Measurements from ENCODE around the gene PYY. TPM values are rescaled to one million over a fixed set of nuclear protein-coding genes. Genes with fewer than 3 reads are reported as not detected.

PYY gene
- total RNA-seq, 3 donors from 2014 or later, result 22.0 to 141 (median 55.4) TPM

DNA sequence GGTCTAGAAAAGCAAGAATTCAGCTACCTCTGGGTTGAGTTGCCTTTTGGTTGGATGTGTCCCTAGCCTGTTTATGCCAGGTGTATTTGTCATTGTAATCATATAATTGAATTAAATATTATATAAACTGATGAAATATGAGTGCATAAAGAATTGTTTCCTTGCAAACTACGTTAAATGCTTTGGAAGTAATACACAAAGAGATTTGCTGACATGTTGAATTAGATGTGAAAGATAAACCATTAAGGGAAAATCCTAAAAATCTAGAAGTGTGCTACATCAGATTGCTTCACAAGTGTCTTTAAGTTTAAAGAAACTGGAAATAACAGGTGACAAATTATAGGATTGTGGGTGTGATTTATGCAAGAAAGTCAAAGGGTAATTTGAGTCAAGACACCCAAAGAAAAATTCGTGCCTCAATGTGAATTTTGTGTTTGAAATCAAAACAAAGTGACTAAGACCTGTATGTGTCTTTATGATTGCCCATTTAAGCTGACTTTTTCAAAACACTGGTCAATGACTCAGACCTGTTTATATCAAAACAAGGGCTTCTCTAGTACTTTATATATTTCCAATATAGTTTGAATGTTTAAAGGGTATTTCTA is 5.1 kb upstream of the PYY start:
- intact Hi-C loops (cut with DNase I, micrococcal nuclease), result no loop called here
- no peaks in the 10 kb centered on the region for H3K36me3 ChIP-seq (ENCODE audit: low read depth)
- ATAC-seq (no peak), DNase-seq (no peak)
- TF ChIP-seq, protein P1, sequence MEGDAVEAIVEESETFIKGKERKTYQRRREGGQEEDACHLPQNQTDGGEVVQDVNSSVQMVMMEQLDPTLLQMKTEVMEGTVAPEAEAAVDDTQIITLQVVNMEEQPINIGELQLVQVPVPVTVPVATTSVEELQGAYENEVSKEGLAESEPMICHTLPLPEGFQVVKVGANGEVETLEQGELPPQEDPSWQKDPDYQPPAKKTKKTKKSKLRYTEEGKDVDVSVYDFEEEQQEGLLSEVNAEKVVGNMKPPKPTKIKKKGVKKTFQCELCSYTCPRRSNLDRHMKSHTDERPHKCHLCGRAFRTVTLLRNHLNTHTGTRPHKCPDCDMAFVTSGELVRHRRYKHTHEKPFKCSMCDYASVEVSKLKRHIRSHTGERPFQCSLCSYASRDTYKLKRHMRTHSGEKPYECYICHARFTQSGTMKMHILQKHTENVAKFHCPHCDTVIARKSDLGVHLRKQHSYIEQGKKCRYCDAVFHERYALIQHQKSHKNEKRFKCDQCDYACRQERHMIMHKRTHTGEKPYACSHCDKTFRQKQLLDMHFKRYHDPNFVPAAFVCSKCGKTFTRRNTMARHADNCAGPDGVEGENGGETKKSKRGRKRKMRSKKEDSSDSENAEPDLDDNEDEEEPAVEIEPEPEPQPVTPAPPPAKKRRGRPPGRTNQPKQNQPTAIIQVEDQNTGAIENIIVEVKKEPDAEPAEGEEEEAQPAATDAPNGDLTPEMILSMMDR (IDR thresholded peaks at IDR 0.05), result no peak
- H3K4me1 ChIP-seq (ENCODE audit: low read depth), result no peaks in the 10 kb centered on the region
- H3K4me3 ChIP-seq, result no peak overlapping the region
- H3K9me3 ChIP-seq, result no peaks in the 10 kb centered on the region

DNA sequence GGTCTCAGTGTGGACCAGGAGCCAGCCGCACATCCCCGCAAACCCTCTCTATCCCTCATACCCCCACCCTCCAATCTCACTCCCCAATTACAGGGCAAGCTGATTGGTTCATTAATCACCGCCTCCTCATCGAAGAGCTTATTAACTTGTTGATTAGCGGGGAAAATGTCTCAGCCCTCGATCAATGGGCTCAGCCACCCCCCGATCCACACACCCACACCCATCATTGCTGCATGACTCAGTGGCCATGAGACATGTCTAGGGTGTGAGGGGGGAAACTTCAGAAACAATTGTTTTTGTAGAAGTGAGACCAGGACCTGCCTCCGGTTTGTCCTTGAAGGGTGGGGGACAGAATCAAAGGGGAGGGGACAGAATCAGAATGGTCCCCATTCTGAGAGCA is 2.5 kb upstream of the PYY start:
- TF ChIP-seq, protein P1 (IDR thresholded peaks at IDR 0.05), result no peak
- Histone ChIP-seq H3K9me3 (no peaks in the 10 kb centered on the region), H3K4me1 (ENCODE audit: low read depth) (peaks cover 6% of the 10 kb centered on the region), H3K4me3 (no peak overlapping the region), H3K36me3 (ENCODE audit: low read depth) (no peaks in the 10 kb centered on the region)
- DNase-seq (peak in 1 of 3 donors; percentile 5), ATAC-seq (no peak)
- intact Hi-C loops (cut with DNase I, micrococcal nuclease), result no loop called here

DNA sequence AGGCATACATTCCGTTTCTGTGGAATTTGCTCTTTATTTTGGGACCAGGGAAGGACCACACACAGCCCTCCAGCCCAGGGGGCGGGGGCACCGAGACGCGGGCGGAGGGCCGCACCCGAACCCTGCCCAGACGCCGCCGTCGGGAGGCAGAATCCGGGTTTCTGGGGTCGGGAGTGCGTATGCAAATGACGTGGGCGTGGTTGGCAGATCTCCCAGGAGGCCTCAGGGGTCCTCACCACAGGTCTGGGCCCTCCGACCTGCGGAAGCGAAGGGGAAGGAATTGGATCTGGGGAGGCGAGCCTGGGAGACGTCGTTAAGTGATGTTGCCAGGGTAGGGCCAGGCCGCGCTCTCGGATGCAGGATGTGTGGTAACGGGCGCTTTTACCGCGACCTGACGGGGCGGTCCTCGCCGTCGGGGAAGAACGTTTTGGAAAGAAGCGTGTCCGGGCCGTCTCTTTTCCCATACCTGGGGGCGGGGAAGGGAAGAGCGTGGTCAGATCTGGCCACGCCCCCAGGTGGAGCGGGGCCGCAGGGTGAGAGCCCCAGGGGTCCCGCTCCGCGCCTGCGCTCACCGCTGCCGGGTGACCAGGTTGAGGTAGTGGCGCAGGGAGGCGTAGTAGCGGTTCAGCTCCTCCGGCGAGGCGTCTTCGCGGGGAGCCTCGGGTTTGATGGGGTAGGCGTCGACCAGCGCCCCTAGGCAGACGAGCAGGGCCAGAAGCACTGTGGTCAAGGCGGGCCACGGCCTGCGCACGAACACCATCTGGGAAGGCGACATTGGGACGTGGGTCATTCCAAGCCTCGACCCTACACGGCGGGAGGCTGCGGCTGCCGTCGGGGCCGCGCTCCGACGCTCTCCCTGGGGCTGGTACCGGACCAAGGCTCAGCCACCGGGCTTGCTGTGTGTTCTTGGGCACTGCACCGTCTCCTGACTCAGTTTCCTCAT is 745 bp downstream of the PYY start:
- Histone ChIP-seq H3K4me3 (no peak overlapping the region), H3K36me3 (ENCODE audit: low read depth) (no peaks in the 10 kb centered on the region), H3K4me1 (ENCODE audit: low read depth) (peaks cover 6% of the 10 kb centered on the region), H3K9me3 (no peaks in the 10 kb centered on the region)
- ATAC-seq (no peak), DNase-seq (peak in 1 of 3 donors; percentile 26)
- TF ChIP-seq, protein P1 (IDR thresholded peaks at IDR 0.05), result no peak
- intact Hi-C loops (cut with DNase I, micrococcal nuclease), result no loop called here

DNA sequence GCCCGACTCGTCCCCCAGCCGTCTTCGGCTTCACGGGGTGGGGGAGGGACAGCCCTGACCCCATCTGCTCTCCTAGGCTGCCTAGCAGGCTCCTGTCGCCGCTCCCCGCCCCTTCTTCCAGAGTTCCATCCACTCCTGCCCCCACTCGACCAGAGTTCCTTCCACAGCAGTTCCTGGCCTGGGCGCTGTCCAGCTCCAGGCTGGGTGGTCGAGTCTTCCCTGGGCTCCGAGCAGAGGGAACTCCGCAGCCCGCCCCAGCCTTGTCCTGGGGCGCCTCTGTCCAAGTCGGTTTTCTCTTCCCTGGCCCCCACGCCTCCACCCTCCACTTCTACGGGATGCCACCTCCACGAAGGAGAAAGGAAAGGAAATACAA is 1.4 kb downstream of the PYY start:
- Histone ChIP-seq H3K4me3 (no peak overlapping the region), H3K9me3 (no peaks in the 10 kb centered on the region), H3K4me1 (ENCODE audit: low read depth) (peaks cover 6% of the 10 kb centered on the region), H3K36me3 (ENCODE audit: low read depth) (no peaks in the 10 kb centered on the region)
- DNase-seq (peak in 1 of 3 donors; percentile 29), ATAC-seq (no peak)
- TF ChIP-seq, protein P1 (IDR thresholded peaks at IDR 0.05), result no peak
- intact Hi-C loops (cut with DNase I, micrococcal nuclease), result no loop called here

DNA sequence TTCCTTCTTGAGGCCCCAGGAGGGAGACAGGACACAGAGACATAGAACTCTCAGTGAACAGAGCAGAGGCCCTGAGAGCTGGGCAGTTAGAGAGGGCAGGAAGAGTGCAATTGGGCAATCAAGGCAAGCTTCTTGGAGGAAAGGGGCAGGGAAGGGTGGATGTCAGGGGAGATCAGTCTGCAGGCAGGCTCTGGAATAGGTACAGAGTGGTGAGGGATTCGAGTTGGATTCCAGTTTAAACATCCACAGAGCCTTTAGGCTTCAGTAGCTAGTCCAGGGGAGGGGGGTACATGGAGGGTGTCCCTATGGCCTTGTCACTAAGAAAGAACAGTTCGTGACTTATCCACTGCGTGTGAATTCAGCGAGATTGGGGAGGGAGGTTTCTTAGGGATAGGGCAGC is 2.0 kb downstream of the PYY start:
- Histone ChIP-seq H3K4me3 (no peak overlapping the region), H3K4me1 (ENCODE audit: low read depth) (peaks cover 6% of the 10 kb centered on the region), H3K36me3 (ENCODE audit: low read depth) (no peaks in the 10 kb centered on the region), H3K9me3 (no peaks in the 10 kb centered on the region)
- intact Hi-C loops (cut with DNase I, micrococcal nuclease), result no loop called here
- TF ChIP-seq, protein P1 (IDR thresholded peaks at IDR 0.05), result no peak
- ATAC-seq (no peak), DNase-seq (no peak)

Data from mucosa of descending colon (tissue), 3 donors.